Central memory CD8-positive, alpha-beta T cell (primary cell): ENCODE results near the gene KCTD1.

Experiments used
- ATAC-seq: fragments of 150-1000 bp; cut with Tn5 transposase; replicated peaks from 2 replicates; pipeline ENCODE4 v1.10.0; 2022; ENCODE audit warnings: mild to moderate bottlenecking, moderate FRiP score, moderate number of reproducible peaks; ENCODE audit not compliant: poor library complexity, severe bottlenecking; ENCODE audit errors: extremely low read depth
- DNase-seq, 2 donors: peaks; one replicate each; pipeline ENCODE4 v3.0.0; 2021; ENCODE audit warnings: low spot score in 2 of 2
- H3K27ac Mint-ChIP-seq: one replicate; pipeline ENCODE4 v1.8.0; 2022; ENCODE audit warnings: low read depth, mild to moderate bottlenecking, moderate library complexity, mixed read lengths
- H3K27me3 Mint-ChIP-seq: one replicate; pipeline ENCODE4 v1.8.0; 2022; ENCODE audit warnings: mixed read lengths
- H3K36me3 Mint-ChIP-seq: one replicate; pipeline ENCODE4 v1.8.0; 2022; ENCODE audit warnings: mild to moderate bottlenecking, moderate library complexity, mixed read lengths; ENCODE audit not compliant: insufficient read depth
- H3K4me1 Mint-ChIP-seq: one replicate; pipeline ENCODE4 v1.8.0; 2022; ENCODE audit warnings: mixed read lengths
- H3K4me3 Mint-ChIP-seq: one replicate; pipeline ENCODE4 v1.8.0; 2022; ENCODE audit warnings: mild to moderate bottlenecking, moderate library complexity, mixed read lengths
- H3K9me3 Mint-ChIP-seq: one replicate; pipeline ENCODE4 v1.8.0; 2022; ENCODE audit warnings: mixed read lengths

Gene KCTD1

DNA sequence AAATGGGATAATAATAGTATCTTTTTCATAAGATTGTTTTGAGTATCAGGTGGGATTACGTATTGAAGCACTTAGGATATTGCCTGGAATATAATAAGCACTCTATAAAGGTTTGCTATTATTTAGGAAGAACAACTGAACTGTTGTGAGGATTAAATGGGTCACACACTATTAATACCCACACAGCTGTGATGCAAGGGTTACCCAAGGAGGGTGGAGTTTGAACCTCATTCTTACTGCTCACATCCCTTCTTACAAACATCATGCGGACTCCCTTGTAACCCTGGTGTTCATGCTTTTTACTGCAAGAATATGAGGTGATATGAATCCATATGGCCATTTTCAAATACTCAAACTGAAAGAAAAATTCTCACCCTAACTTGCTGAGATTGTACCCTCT lies 113.5 kb downstream of the KCTD1 start:
- Mint-ChIP-seq H3K36me3 (no peaks in the 10 kb centered on the region), H3K9me3 (no peaks in the 10 kb centered on the region), H3K27ac (no peak overlapping the region), H3K4me1 (no peaks in the 10 kb centered on the region), H3K4me3 (no peak overlapping the region), H3K27me3 (peaks cover 52% of the 10 kb centered on the region)
- ATAC-seq (no peak), DNase-seq (no peak)

DNA sequence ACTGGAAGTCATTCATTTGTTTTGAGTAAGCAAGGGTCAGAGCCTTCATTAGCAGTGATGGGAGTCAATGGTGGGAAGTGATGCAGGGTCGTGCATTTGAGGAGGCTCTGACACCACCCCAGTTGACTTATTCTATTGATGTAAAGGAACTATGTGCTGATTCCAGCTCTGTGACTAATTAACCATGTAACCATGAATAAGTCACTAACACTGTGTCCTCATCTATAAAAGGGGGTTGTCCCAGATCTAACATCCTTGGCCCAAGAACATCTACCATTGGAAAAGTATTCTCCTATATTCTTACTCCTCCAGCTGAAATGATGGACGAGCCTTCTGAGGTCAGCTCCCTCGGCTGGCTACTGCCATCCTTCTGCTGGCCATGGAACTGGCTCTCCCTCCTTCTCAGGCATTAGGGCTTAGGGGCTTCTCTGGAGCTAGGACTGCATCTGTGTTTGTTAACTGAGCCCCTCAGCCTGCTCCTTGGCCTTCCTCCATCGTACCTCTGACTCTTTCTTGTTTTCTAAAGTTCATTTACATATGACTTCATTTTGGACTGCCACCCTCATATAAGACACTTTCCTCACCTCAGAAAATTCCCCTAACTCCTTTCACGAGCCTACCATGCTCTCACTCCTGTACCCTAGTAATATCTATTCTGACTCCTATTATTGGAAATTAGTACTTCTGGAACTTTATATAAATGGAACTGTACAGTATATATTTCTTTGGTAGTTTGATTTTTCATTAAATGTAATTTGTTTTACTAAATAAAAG lies 115.5 kb downstream of the KCTD1 start:
- Mint-ChIP-seq H3K9me3 (no peaks in the 10 kb centered on the region), H3K4me3 (no peak overlapping the region), H3K36me3 (no peaks in the 10 kb centered on the region), H3K27me3 (peaks cover 35% of the 10 kb centered on the region), H3K4me1 (no peaks in the 10 kb centered on the region), H3K27ac (no peak overlapping the region)
- ATAC-seq (no peak), DNase-seq (no peak)

DNA sequence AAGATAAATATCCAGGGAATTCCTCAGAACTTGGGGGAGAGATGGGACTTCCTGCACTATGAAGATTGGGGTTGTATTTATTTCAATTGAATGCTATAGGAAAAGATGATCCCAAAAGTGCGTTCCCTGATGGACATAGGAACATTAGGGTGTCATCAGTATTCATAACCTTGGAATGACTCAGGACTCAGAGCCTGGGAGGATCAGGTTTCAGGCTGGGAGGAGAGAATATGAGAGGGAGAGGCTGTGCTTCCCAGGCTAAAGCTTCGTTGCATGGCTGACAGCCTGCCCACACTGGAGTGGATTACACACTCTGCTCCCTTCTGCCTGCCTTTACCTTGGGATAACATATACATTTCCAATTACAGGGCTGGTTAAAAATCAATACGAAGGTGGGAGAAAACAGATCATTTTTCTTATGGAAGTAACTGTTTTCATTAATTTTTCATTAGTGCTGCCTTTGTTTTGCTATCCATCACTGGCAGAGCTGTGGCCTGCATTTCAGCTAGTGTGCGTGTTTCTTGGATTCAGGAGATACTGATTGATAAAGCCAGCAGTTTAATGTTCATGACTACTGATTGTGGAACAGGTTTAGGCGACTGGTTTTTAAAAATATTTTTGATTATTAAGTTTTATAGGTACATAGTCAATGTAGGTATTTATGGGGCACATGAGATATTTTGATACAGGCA lies 118.7 kb downstream of the KCTD1 start:
- DNase-seq (no peak), ATAC-seq (no peak)
- peaks cover 5% of the 10 kb centered on the region for H3K4me1 Mint-ChIP-seq
- peaks cover 10% of the 10 kb centered on the region for H3K27me3 Mint-ChIP-seq
- H3K27ac Mint-ChIP-seq, result no peak overlapping the region
- no peaks in the 10 kb centered on the region for H3K36me3 Mint-ChIP-seq
- H3K9me3 Mint-ChIP-seq, result no peaks in the 10 kb centered on the region
- H3K4me3 Mint-ChIP-seq, result no peak overlapping the region

DNA sequence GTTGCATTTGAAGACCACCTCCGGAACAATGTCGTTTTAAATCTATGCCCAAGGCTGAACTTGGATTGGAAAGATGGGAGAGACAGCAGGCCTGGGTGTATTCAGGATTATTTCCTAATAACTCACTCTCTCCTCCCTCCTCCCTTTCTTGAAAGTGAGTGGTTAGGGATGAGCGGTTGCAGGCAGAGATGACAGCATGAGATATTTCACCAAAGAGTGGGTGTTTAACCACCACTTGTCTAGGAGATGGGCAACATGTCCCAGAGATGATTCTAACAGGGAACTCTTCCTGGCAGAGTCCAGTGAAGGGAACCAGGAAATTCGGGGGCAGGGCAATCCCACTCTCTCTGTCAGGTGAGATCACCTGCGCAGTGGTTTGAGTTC lies 123.2 kb downstream of the KCTD1 start:
- ATAC-seq (no peak), DNase-seq (no peak)
- Mint-ChIP-seq H3K36me3 (no peaks in the 10 kb centered on the region), H3K9me3 (no peaks in the 10 kb centered on the region), H3K27ac (no peak overlapping the region), H3K4me3 (no peak overlapping the region), H3K27me3 (no peaks in the 10 kb centered on the region), H3K4me1 (peaks cover 7% of the 10 kb centered on the region)

DNA sequence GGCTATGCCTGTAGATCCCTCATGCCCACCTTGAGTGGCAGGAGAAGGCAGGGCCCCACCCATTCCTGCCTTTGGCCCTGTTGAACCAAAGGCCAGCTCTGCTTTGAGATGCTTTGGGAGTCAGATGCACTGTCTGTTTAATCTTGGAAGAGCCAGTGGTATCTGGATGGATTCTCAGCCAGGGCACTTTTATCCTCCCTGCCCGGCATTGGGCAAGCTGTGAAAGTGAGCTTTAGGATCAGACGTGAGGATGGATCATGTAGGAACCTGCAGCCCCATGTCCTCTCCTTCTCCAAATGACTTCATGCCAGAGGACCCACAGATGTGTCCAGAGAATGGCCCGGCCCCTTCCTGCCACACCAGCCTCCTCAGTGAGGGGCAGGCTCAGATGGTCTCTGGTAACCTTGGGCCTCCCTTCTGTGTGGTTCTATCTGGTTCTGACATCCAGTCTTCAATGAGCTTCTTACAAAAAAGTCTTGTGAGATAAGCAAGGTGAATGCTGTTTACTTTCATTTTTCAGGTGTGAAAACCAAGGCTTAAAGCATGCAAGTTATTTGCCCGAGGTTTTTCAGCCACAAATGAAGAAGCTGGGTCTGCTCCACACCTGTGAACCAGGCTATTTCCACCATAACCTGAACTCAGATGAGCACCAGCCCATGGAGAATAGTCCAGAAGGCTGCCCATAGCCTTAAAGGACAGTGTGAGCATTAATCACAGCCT lies 123.8 kb downstream of the KCTD1 start:
- no peak for ATAC-seq
- H3K9me3 Mint-ChIP-seq, result no peaks in the 10 kb centered on the region
- H3K36me3 Mint-ChIP-seq, result no peaks in the 10 kb centered on the region

DNA sequence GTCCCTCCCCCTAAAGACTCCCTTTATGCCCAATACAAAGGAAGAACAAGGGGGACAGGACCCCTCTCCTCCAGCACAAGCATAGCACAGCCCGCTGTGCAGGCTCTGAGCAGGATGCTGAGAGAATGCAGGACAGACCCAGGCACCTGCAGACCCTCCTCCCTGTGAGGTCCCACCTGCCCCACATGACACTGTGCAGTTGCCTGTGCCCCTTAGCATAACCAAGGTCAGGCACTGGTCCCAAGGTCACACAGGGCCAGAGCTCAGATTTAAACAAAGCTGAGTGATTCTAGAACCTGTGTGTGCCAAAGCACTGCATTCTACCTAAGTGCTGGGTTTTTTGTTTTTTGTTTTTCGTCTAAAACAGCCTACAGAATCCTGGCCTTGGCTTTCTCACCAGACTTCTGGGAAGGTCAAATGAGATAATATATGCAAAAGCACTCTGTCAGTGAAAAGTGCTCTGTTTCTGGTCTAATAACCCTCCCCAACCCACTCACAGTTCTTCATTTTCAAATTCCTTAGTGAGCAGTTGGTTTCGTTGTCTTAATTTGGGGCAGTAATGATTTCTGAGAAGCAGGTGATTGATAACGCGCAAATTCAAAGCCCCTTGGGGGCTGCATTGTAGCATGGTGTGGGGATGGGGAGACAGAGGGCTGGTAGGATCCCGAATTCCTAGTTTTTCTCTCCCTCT lies 125.7 kb downstream of the KCTD1 start:
- no peak overlapping the region for H3K27ac Mint-ChIP-seq
- H3K9me3 Mint-ChIP-seq, result no peaks in the 10 kb centered on the region
- DNase-seq (no peak), ATAC-seq (no peak)
- no peaks in the 10 kb centered on the region for H3K36me3 Mint-ChIP-seq
- no peak overlapping the region for H3K4me3 Mint-ChIP-seq
- H3K27me3 Mint-ChIP-seq, result no peaks in the 10 kb centered on the region
- peaks cover 7% of the 10 kb centered on the region for H3K4me1 Mint-ChIP-seq

More for the DNA sequence above, 123.8 kb downstream of the KCTD1 start:
- H3K4me3 Mint-ChIP-seq, result no peak overlapping the region
- DNase-seq, result no peak
- H3K27me3 Mint-ChIP-seq, result no peaks in the 10 kb centered on the region
- no peak overlapping the region for H3K27ac Mint-ChIP-seq
- peaks cover 7% of the 10 kb centered on the region for H3K4me1 Mint-ChIP-seq

DNA sequence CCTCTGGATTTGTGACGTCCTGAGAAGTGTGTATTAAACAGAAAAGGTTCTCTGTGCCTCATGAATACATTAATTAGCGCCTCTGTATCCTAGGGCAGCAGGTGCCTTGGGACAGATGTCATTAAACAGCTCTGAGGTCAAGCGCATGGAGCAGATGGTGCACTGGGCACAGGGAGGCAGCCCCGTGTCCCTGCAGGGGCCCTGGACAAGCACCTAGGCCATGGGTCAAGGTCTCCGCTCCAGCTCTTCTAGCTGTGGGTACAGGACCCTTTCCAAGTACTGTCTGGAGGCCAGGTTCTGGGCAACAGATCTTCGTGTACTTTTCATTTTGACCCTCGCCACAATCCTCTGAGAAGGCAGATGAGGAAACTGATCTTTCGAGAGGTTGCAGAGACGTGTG lies 126.4 kb downstream of the KCTD1 start:
- no peak overlapping the region for H3K4me3 Mint-ChIP-seq
- H3K27ac Mint-ChIP-seq, result no peak overlapping the region
- H3K9me3 Mint-ChIP-seq, result no peaks in the 10 kb centered on the region
- H3K36me3 Mint-ChIP-seq, result no peaks in the 10 kb centered on the region
- no peak for ATAC-seq
- no peak for DNase-seq
- peaks cover 7% of the 10 kb centered on the region for H3K4me1 Mint-ChIP-seq
- no peaks in the 10 kb centered on the region for H3K27me3 Mint-ChIP-seq

DNA sequence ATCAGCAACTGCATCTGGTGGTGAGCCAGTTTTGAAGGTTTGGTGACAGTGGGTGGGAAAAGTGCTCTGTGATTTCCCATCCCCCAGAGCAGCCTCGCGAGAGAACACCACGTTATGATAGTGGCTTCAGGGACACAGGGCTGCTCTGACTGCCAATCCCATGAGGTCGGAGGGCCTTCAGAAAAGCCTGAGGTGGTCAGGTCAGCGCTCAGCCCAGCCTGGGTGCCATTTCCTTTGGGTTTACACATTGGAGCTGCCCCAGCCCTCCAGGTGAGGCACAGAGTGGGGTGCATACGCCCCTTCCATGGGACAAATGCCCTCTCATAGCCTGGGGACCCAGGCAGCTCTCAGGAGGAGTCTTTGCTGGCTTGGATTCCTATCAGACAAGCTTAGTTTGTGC lies 126.8 kb downstream of the KCTD1 start:
- peaks cover 7% of the 10 kb centered on the region for H3K4me1 Mint-ChIP-seq
- no peak overlapping the region for H3K27ac Mint-ChIP-seq
- DNase-seq (no peak), ATAC-seq (no peak)
- H3K9me3 Mint-ChIP-seq, result no peaks in the 10 kb centered on the region
- no peaks in the 10 kb centered on the region for H3K27me3 Mint-ChIP-seq
- no peaks in the 10 kb centered on the region for H3K36me3 Mint-ChIP-seq
- H3K4me3 Mint-ChIP-seq, result no peak overlapping the region

DNA sequence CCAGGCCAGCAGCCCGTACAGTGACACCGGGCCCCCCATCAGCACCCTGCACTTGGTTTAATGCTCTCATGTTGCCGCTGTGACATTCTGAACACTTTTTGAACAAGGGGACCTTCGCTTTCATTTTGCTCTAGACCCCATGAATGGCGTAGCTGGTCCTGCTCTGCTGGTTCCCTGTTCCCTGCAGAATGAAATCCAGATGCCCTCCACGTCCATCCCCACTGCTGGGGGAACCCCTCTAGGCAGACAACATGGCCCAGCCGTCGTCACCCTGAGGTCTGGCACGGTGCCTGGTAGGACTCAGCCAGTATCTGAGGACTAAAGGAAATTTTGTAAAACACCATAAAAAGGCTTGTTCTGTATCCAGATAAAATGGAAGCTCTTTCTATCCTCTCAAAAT lies 128.6 kb downstream of the KCTD1 start:
- DNase-seq (no peak), ATAC-seq (no peak)
- no peaks in the 10 kb centered on the region for H3K27me3 Mint-ChIP-seq
- H3K9me3 Mint-ChIP-seq, result no peaks in the 10 kb centered on the region
- no peak overlapping the region for H3K27ac Mint-ChIP-seq
- no peak overlapping the region for H3K4me3 Mint-ChIP-seq
- no peaks in the 10 kb centered on the region for H3K36me3 Mint-ChIP-seq
- peaks cover 3% of the 10 kb centered on the region for H3K4me1 Mint-ChIP-seq

DNA sequence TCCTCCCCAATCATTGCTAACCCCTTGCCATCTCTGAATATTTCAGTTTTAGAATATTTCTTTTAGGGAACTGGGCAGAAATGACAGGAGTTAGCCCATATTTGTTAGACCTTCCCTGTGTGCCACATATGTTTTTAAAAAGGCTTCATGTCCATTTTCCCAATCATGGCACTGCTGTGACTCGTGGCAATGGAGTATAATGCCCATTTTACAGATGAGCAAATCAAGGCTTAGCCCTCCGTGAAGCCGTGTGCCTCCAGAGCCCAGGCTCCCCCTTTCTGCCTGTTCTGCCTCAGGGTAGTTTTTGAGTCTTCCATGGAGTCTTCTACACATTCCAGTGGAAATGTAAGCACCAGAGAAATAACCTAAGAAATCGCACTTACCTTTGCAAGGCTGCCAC lies 130.1 kb downstream of the KCTD1 start:
- Mint-ChIP-seq H3K4me3 (no peak overlapping the region), H3K4me1 (no peaks in the 10 kb centered on the region), H3K27ac (no peak overlapping the region), H3K36me3 (no peaks in the 10 kb centered on the region), H3K27me3 (no peaks in the 10 kb centered on the region), H3K9me3 (no peaks in the 10 kb centered on the region)
- ATAC-seq (no peak), DNase-seq (no peak)

DNA sequence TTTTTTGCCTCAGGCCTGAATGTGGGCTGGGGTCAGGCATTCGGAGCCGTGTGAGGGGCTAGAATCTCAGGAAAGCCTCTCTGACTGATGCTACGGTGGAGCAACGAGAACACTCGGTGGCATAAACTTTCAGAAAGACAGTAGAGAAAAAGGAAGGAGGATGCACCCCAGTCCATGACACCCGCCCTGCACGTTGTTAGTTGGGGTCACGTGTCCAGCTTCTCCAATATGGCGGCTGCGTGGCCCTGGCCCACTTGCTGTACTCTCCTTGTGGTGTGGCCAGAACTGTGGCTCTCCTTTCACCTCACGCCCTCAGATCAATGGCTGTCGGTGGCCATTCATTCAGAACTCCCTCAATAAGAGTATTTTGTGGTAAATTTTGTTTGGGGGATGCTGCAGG lies 131.2 kb downstream of the KCTD1 start:
- ATAC-seq, result no peak
- Mint-ChIP-seq H3K4me1 (no peaks in the 10 kb centered on the region), H3K36me3 (no peaks in the 10 kb centered on the region), H3K9me3 (no peaks in the 10 kb centered on the region), H3K27me3 (no peaks in the 10 kb centered on the region), H3K27ac (no peak overlapping the region), H3K4me3 (no peak overlapping the region)
- DNase-seq, result no peak

DNA sequence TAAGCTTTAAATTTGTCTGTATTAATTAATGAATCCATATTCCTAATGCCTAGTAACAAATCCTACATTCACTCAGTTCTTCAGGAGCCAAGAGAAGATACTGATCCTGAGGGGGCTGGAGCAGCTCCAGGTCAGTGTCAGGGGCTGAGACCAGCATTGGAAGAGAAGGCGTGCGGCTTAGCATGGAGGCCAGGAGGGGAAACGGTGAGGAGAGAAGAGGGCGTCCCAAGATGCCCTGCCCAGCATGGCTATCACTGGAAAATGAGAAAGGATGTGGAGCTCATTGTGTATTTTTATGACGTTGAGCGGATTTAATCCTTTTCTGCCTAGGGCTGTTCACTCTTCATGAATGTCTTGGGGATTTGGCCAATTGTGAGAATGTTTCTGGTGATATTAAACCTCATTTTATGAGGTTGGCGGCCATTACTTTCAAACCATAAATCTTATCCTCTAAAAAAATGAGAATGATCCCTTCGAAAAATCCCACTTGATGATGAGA lies 131.7 kb downstream of the KCTD1 start:
- H3K4me3 Mint-ChIP-seq, result no peak overlapping the region
- no peaks in the 10 kb centered on the region for H3K36me3 Mint-ChIP-seq
- ATAC-seq (no peak), DNase-seq (no peak)
- H3K4me1 Mint-ChIP-seq, result no peaks in the 10 kb centered on the region
- H3K9me3 Mint-ChIP-seq, result no peaks in the 10 kb centered on the region
- no peaks in the 10 kb centered on the region for H3K27me3 Mint-ChIP-seq
- no peak overlapping the region for H3K27ac Mint-ChIP-seq
